Erythroblast (primary cell): ENCODE measurements around the gene LIN7B.

Experiments
- GATA1 ChIP-seq: IDR thresholded peaks from 2 replicates; pipeline ENCODE4 v1.6.1; 2011; ENCODE audit warnings: low read depth, mild to moderate bottlenecking, control low read depth, low read length, moderate library complexity
- POLR2A ChIP-seq: IDR thresholded peaks from 2 replicates; pipeline ENCODE4 v1.6.1; 2011; ENCODE audit warnings: mild to moderate bottlenecking, low read length

DNA sequence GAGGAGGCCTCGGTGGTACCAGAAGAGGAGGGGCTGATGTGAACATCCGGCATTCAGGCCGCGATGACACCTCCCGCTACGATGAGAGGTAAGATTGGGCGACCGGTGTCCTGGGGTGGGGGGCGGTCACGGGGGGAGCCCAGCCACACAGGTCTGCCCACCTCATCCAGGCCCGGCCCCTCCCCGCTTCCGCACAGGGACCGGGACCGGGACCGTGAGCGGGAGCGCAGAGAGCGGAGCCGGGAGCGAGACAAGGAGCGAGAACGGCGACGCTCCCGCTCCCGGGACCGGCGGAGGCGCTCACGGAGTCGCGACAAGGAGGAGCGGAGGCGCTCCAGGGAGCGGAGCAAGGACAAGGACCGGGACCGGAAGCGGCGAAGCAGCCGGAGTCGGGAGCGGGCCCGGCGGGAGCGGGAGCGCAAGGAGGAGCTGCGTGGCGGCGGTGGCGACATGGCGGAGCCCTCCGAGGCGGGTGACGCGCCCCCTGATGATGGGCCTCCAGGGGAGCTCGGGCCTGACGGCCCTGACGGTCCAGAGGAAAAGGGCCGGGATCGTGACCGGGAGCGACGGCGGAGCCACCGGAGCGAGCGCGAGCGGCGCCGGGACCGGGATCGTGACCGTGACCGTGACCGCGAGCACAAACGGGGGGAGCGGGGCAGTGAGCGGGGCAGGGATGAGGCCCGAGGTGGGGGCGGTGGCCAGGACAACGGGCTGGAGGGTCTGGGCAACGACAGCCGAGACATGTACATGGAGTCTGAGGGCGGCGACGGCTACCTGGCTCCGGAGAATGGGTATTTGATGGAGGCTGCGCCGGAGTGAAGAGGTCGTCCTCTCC, 6.3 kb upstream of the LIN7B start:
- TF ChIP-seq POLR2A (no peak), GATA1 (no peak)
